BLaER1 (cell line): Measurements from ENCODE around the gene NELL2.
"Not testable (repeated sequence)": the region's sequence is repeated elsewhere in the genome, so short reads cannot be mapped to it uniquely, and the experiment has no call there.

ENCODE experiments used
- H3K27ac ChIP-seq: shearing (Covaris generic); formaldehyde crosslinking; 2 replicates; pipeline ENCODE4 v1.8.1; 2022
- H3K27me3 ChIP-seq: shearing (Covaris generic); formaldehyde crosslinking; 2 replicates; pipeline ENCODE4 v1.8.1; 2022
- H3K36me3 ChIP-seq: shearing (Covaris generic); formaldehyde crosslinking; 2 replicates; pipeline ENCODE4 v1.8.1; 2022
- H3K4me1 ChIP-seq: shearing (Covaris generic); formaldehyde crosslinking; 2 replicates; pipeline ENCODE4 v1.8.1; 2022
- H3K4me2 ChIP-seq: shearing (Covaris generic); formaldehyde crosslinking; 2 replicates; pipeline ENCODE4 v1.8.1; 2022
- H3K4me3 ChIP-seq: shearing (Covaris generic); formaldehyde crosslinking; 2 replicates; pipeline ENCODE4 v1.8.1; 2022
- H3K9ac ChIP-seq: shearing (Covaris generic); formaldehyde crosslinking; 2 replicates; pipeline ENCODE4 v1.8.1; 2022
- H3K9me3 ChIP-seq: shearing (Covaris generic); formaldehyde crosslinking; 2 replicates; pipeline ENCODE4 v1.8.1; 2022
- H4K20me1 ChIP-seq: shearing (Covaris generic); formaldehyde crosslinking; 2 replicates; pipeline ENCODE4 v1.8.1; 2022
- Cebpa-rat ChIP-seq: shearing (Covaris generic); IDR thresholded peaks from 2 replicates; pipeline ENCODE4 v1.8.1; 2022

Gene NELL2

DNA sequence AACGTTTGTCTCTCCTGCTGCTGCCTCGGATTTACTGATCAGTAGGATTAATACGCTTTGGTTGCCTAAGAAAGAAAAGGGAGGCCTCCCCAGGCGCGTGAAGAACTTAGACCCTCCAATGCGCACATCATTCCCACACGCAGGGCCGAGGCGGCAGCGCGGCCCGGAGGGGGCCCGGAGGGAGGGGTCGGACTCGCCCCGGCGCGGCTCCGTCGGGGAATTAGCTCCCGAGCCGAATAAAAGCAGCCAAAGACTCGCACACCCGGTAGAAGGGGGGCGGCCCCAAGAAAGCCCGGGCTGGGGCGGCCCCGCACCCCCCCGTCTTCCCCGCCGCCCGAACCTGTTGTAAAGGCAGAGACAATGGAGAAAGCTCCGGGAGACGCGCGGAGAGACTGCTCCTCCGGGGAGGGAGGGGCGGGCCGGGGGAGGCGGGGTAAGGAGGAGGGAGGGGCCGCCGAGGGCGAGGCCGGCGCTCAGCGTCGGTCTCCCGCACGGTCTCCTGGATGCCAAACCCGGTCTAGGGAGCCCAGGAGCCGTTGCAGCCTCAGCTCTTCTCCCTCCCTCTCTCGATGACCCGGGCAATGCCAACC, at the start of gene NELL2:
NELL2 (minus strand) TSS at position 362 of the 590 bp plus-strand sequence. CDS start 446 bp downstream, outside the sequence.
- H3K9me3 ChIP-seq = peaks cover 5% of the 10 kb centered on the region
- no peak within 1 kb of the TSS for H3K27ac ChIP-seq
- H3K27me3 ChIP-seq = peaks cover 31% of the 10 kb centered on the region
- H4K20me1 ChIP-seq = peaks cover 16% of the 10 kb centered on the region; the same call in 1 of the 2 replicates
- peaks cover 18% of the 10 kb centered on the region for H3K4me1 ChIP-seq
- peak within 1 kb of the TSS; percentile 66 for H3K4me3 ChIP-seq
- peak within 1 kb of the TSS; percentile 99 for H3K4me2 ChIP-seq
- TF ChIP-seq Cebpa-rat = no peak
- H3K9ac ChIP-seq = peak within 1 kb of the TSS; percentile 1; the same call in 1 of the 2 replicates
- no peaks in the 10 kb centered on the region for H3K36me3 ChIP-seq

- Histone ChIP-seq H3K4me2 (no peak overlapping the region), H3K27me3 (no peaks in the 10 kb centered on the region), H3K4me3 (no peak overlapping the region), H3K9ac (no peak overlapping the region), H3K9me3 (no peaks in the 10 kb centered on the region), H3K4me1 (no peaks in the 10 kb centered on the region), H3K36me3 (no peaks in the 10 kb centered on the region), H4K20me1 (no peaks in the 10 kb centered on the region), H3K27ac (no peak overlapping the region)
- no peak for TF ChIP-seq Cebpa-rat
Observed at GRCh38 chr12:44921736-44922135, 45.6 kb upstream of the NELL2 start.

- no peak overlapping the region for H3K9ac ChIP-seq
- TF ChIP-seq Cebpa-rat = no peak
- H4K20me1 ChIP-seq = no peaks in the 10 kb centered on the region
- H3K4me2 ChIP-seq = no peak overlapping the region
- H3K27ac ChIP-seq = no peak overlapping the region
- H3K4me1 ChIP-seq = no peaks in the 10 kb centered on the region
- H3K9me3 ChIP-seq = no peaks in the 10 kb centered on the region
- no peak overlapping the region for H3K4me3 ChIP-seq
- no peaks in the 10 kb centered on the region for H3K27me3 ChIP-seq
- H3K36me3 ChIP-seq = no peaks in the 10 kb centered on the region
Observed at GRCh38 chr12:44917141-44917540, 41.0 kb upstream of the NELL2 start.

DNA sequence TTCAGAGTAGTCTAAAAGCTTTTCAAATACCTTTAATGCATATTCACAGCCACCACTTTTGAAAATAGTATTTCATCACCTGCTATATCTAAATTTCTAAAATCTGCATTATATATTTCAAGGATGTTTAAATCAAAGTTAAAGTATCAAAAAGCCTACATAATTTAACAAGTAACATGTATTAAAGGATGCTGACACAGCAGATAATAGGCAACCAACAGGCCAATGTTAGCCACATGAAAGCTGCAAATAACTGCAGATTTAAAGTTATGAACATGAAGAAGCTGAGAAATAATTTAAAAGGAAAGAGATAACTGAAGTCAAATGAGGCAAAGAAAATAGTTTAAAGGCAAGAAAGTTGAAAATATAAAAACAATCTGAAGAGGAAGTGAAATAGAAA, 39.8 kb upstream of the NELL2 start:
- H3K27ac ChIP-seq = no peak overlapping the region
- no peak overlapping the region for H3K4me3 ChIP-seq
- H3K9ac ChIP-seq = no peak overlapping the region
- no peak overlapping the region for H3K4me2 ChIP-seq
- no peaks in the 10 kb centered on the region for H3K36me3 ChIP-seq
- no peak for TF ChIP-seq Cebpa-rat
- no peaks in the 10 kb centered on the region for H3K27me3 ChIP-seq
- H3K9me3 ChIP-seq = no peaks in the 10 kb centered on the region
- no peaks in the 10 kb centered on the region for H3K4me1 ChIP-seq
- H4K20me1 ChIP-seq = no peaks in the 10 kb centered on the region

DNA sequence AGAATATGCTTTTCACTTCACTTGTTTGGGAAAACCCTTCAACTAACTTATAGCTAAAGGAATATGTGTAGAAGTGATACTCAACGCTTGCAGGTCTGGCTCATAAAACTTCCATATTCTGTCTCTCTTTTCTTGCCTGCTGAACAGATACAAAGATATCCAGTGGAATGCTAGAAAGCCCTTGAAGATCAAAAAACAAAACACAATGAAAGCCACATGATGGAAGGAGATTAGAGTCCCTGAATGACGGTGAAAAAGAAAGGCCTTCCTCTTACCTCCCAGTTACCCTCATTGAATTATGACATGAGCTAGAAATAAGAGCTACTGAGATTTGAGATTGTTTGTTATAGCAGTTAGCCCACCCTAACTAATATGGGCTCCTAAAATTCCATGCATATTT, 28.2 kb upstream of the NELL2 start:
- peaks cover 16% of the 10 kb centered on the region; the same call in 1 of the 2 replicates for H3K9me3 ChIP-seq

DNA sequence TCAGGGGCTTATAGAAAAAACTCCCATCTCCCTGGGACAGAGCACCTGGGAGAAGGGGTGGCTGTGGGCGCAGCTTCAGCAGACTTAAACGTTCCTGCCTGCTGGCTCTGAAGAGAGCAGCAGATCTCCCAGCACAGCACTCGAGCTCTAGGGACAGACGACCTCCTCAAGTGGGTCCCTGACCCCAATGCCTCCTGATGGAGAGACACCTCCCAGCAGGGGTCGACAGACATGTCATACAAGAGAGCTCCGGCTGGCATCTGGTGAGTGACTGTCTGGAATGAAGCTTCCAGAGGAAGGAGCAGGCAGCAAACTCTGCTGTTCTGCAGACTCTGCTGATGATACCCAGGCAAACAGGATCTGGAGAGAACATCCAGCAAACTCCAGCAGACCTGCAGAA, 22.0 kb upstream of the NELL2 start:
- H3K9ac ChIP-seq, H3K27ac ChIP-seq, H4K20me1 ChIP-seq, H3K27me3 ChIP-seq, H3K4me1 ChIP-seq, H3K4me3 ChIP-seq, H3K36me3 ChIP-seq, H3K4me2 ChIP-seq: not testable (repeated sequence)
- H3K9me3 ChIP-seq = peaks cover 25% of the 10 kb centered on the region

More for the DNA sequence above, 28.2 kb upstream of the NELL2 start:
- Histone ChIP-seq H3K27ac (no peak overlapping the region), H4K20me1 (no peaks in the 10 kb centered on the region), H3K4me3 (no peak overlapping the region), H3K4me1 (no peaks in the 10 kb centered on the region), H3K36me3 (no peaks in the 10 kb centered on the region), H3K27me3 (no peaks in the 10 kb centered on the region), H3K9ac (no peak overlapping the region), H3K4me2 (no peak overlapping the region)
- no peak for TF ChIP-seq Cebpa-rat

GRCh38 chr12:44889926-44890325, 13.8 kb upstream of the NELL2 start:
- no peak overlapping the region for H3K9ac ChIP-seq
- H3K4me1 ChIP-seq = no peaks in the 10 kb centered on the region
- H3K36me3 ChIP-seq = no peaks in the 10 kb centered on the region
- H3K4me3 ChIP-seq = no peak overlapping the region
- H3K4me2 ChIP-seq = no peak overlapping the region
- H4K20me1 ChIP-seq = no peaks in the 10 kb centered on the region
- H3K27me3 ChIP-seq = no peaks in the 10 kb centered on the region
- H3K9me3 ChIP-seq = no peaks in the 10 kb centered on the region
- H3K27ac ChIP-seq = no peak overlapping the region
- TF ChIP-seq Cebpa-rat = no peak

- Histone ChIP-seq H3K27me3 (no peaks in the 10 kb centered on the region), H3K4me1 (no peaks in the 10 kb centered on the region), H4K20me1 (no peaks in the 10 kb centered on the region), H3K27ac (no peak overlapping the region), H3K9me3 (no peaks in the 10 kb centered on the region), H3K36me3 (no peaks in the 10 kb centered on the region), H3K9ac (no peak overlapping the region), H3K4me3 (no peak overlapping the region), H3K4me2 (no peak overlapping the region)
- no peak for TF ChIP-seq Cebpa-rat
Observed at GRCh38 chr12:44889162-44889561, 13.0 kb upstream of the NELL2 start.

DNA sequence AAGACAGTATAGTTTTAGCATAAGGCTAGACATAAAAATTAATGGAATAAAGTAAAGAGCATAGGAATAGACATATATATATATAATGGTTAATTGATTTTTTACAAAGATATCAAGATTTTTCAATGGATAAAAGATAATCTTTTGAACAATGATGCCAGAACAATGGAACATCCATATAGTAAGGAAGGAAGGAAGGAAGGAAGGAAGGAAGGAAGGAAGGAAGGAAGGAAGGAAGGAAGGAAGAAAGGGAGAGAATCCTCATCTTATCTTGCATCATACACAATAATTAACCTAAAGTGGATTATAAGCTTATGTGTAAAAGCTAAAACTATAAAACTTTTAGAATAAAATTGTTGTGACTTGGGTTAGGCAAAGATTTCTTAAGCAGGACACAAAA, 9.8 kb upstream of the NELL2 start:
- Histone ChIP-seq H3K27me3 (no peaks in the 10 kb centered on the region), H4K20me1 (no peaks in the 10 kb centered on the region), H3K9ac (no peak overlapping the region), H3K4me1 (no peaks in the 10 kb centered on the region), H3K4me2 (no peak overlapping the region), H3K27ac (no peak overlapping the region), H3K4me3 (no peak overlapping the region), H3K9me3 (peaks cover 13% of the 10 kb centered on the region), H3K36me3 (no peaks in the 10 kb centered on the region)
- TF ChIP-seq Cebpa-rat = no peak

GRCh38 chr12:44881197-44881596, 5.1 kb upstream of the NELL2 start:
- Histone ChIP-seq H3K4me2 (no peak overlapping the region), H3K9ac (no peak overlapping the region), H3K27me3 (peaks cover 9% of the 10 kb centered on the region), H3K4me3 (no peak overlapping the region), H3K4me1 (peaks cover 6% of the 10 kb centered on the region; the same call in 1 of the 2 replicates), H3K27ac (no peak overlapping the region), H3K9me3 (peaks cover 16% of the 10 kb centered on the region), H4K20me1 (no peaks in the 10 kb centered on the region), H3K36me3 (no peaks in the 10 kb centered on the region)
- TF ChIP-seq Cebpa-rat = no peak
